Activated CD4-positive, alpha-beta T cell treated with anti-CD3 and anti-CD28 coated beads, Interleukin-2, amount 50 U/mL, for 1 hour (primary cell): ENCODE data around the gene CORO7.

ENCODE experiments used
- DNase-seq: peaks from one replicate; pipeline ENCODE4 v3.0.0-alpha.2; 2020

Gene CORO7

GRCh38 chr16:4369007-4369733 is 47.2 kb downstream of the CORO7 start:
- DNase-seq = no peak

GRCh38 chr16:4367393-4367856 is 49.0 kb downstream of the CORO7 start:
- no peak for DNase-seq

- no peak for DNase-seq
These were observed 50.4 kb downstream of the CORO7 start for GRCh38 chr16:4366016-4366415.

- DNase-seq = no peak
These were observed 50.8 kb downstream of the CORO7 start for GRCh38 chr16:4365615-4366014.

GRCh38 chr16:4365014-4365406 is 51.4 kb downstream of the CORO7 start:
- DNase-seq = no peak

GRCh38 chr16:4364196-4365013 is 52.0 kb downstream of the CORO7 start:
- DNase-seq = no peak

GRCh38 chr16:4362476-4363135 is 53.8 kb downstream of the CORO7 start:
- DNase-seq = no peak

GRCh38 chr16:4361944-4362311 is 54.5 kb downstream of the CORO7 start:
- DNase-seq = no peak

GRCh38 chr16:4361033-4361943 is 55.1 kb downstream of the CORO7 start:
- DNase-seq = no peak

- DNase-seq = no peak
These were observed 55.8 kb downstream of the CORO7 start for GRCh38 chr16:4360538-4361021.

GRCh38 chr16:4359914-4360313 is 56.5 kb downstream of the CORO7 start:
- no peak for DNase-seq

GRCh38 chr16:4358831-4359561 is 57.4 kb downstream of the CORO7 start:
- peak; percentile 66 for DNase-seq

GRCh38 chr16:4358236-4358635 is 58.2 kb downstream of the CORO7 start:
- DNase-seq = no peak

- no peak for DNase-seq
These were observed 59.6 kb downstream of the CORO7 start for GRCh38 chr16:4356820-4357219.

- DNase-seq = no peak
These were observed 61.6 kb downstream of the CORO7 start for GRCh38 chr16:4354512-4355409.

- DNase-seq = no peak
These were observed 62.7 kb downstream of the CORO7 start for GRCh38 chr16:4353675-4354074.

GRCh38 chr16:4352843-4353242 is 63.6 kb downstream of the CORO7 start:
- no peak for DNase-seq

GRCh38 chr16:4351880-4352279 is 64.5 kb downstream of the CORO7 start:
- no peak for DNase-seq

- peak; percentile 97 for DNase-seq
These were observed 65.4 kb downstream of the CORO7 start, which contains the start of gene PAM16 for GRCh38 chr16:4350787-4351659. Gene PAM16 (minus strand): TSS chr16:4351321. CDS start chr16:4351234, 87 bp downstream.
